GM18517 (cell line): ENCODE measurements around the gene TPH2.

Experiments
- ATAC-seq: cut with Tn5 transposase; IDR thresholded peaks from one replicate; pipeline ENCODE4 v1.9.1; 2021; ENCODE audit warnings: mild to moderate bottlenecking, moderate library complexity; ENCODE audit not compliant: unreplicated experiment

TPH2 gene

DNA sequence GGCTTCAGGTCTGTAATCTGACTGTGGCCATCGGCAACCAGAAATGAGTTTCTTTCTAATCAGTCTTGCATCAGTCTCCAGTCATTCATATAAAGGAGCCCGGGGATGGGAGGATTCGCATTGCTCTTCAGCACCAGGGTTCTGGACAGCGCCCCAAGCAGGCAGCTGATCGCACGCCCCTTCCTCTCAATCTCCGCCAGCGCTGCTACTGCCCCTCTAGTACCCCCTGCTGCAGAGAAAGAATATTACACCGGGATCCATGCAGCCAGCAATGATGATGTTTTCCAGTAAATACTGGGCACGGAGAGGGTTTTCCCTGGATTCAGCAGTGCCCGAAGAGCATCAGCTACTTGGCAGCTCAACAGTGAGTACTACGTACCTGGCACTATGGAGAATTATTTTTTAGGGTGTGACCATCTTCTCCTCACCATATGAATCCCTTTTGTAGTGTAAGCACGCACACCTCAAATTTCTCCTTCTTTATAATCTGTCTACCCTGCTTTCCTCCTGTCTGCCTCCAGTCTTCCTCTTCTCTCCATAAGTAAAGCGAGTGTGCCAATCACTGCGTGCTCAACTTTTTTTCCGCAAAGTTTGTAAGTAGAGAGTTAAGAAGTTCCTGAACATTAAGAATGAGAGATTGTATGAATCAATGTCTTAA, at the start of gene TPH2:
Gene TPH2 (plus strand): TSS at position 118 of the 658 bp plus-strand sequence. CDS start 142 bp downstream, at position 260.
- no peak for ATAC-seq

DNA sequence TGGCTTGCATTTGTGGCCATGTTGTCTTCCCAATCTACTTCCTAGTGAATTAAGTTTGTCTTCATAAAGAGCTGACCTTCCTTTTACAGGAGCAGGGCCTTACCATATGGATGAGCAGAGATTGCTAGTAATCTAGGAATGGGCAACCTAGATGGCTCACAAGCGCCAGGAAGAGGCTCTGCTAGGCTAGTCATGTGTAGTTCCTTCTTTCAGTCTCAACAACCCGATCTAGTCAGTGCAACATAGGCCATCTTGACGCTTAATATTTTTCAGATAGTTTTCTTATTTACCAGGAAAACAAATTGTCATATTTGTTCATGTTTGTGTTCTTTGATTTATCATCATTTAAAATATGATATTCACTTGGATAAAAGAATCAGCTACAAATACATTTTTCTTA, 48.2 kb upstream of the TPH2 start:
- no peak for ATAC-seq

DNA sequence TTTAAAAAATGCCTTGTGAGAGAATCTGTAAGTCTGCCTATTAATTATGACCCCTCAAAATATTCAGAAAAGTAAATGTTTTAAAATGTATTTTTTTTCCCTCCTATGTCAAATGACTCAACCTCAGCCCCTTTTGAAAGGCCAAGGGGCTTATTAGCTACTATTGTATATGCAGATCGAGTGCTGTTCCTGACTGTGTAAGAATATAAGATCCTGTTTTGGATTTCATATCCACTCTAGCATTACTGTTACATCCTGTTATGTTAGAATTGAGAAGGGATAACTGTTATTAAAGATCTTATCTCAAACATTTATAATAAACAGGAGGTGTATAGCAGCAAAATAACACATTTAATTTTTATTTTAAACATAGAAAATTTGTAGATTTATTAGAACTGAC, 46.6 kb upstream of the TPH2 start:
- no peak for ATAC-seq

DNA sequence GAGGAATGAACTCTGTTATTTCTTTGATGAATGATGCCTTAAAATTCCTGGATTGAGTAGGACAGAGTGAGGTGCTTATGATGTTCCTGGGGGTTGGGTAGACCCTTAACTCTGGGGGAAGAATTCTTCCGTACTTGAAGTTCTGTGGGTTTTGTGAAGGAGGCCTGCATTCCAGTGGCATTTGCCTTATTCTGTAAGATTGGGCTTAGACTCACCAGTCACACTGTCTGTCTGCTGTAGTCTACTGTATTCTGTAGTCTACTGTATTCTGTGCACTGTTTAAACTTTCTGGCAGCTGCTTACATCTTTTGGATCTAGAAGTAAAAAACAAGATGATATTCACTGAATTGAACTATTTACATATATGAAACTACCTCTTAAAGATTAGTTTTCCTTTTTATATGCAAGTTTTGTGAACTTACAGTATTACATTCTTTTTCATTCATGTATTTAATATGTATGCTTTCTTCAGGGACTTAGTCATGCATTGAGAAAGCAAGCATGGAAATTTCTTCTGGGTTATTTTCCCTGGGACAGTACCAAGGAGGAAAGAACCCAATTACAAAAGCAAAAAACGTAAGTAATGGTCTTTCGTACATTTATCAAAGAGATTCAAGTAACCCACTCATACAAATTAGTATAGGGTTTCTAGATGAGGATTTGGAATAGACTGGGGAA, 42.3 kb upstream of the TPH2 start:
- ATAC-seq: no peak

DNA sequence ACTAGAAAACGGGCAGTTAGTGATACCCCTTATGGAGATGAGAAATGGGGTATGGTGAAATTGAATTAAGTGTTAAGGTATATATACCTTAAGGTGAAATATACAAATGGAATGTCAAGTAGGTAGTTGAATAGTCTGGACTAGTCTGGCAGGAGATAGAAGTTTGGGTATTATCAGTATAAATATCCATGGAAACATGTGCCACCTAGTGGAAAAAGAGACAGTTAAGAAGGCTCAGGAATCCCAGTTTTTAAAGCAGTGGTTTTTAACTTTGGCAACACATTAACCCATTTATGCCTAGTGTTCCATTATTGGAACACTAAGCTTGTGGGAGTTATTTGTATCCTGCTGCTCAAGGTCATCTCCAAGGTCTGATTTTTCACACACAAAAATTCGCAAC, 38.6 kb upstream of the TPH2 start:
- ATAC-seq: no peak

DNA sequence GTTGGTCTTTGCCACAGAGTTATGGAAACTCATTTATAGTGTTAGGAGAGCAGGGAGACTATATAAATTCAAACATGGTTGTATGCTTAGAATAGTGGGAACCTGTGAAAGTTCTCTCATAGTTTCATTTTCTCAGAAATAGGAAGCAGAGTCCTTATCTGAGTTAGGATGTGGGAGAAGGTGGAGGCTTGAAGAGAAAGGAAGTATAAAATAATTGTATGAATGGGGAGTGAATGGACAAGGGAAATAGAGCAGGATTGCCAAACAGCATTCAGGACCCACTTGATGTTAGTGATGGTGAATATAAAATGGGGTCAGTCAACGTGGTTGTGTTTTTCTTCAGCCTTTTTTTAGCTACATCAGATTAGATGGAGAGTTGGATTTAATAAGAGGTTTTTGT, 34.0 kb upstream of the TPH2 start:
- ATAC-seq: no peak

DNA sequence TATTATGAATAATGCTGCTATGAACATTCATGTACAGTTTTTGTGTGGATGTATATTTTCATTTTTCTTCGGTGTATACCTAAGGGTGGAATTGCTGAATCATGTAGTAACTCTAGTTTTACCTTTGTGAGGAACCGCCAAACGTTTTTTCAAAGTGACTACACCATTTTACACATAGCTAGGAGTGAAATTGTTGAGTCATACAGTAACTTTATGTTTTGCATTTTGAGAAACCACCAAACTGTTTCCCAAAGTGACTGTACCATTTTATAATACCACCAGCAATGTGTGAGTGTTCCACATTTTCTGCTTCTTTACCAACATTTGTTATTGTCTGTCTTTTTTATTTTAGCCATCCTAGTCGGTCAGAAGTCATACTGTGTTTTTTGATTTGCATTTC, 3.1 kb upstream of the TPH2 start:
- peak; percentile 83 for ATAC-seq

DNA sequence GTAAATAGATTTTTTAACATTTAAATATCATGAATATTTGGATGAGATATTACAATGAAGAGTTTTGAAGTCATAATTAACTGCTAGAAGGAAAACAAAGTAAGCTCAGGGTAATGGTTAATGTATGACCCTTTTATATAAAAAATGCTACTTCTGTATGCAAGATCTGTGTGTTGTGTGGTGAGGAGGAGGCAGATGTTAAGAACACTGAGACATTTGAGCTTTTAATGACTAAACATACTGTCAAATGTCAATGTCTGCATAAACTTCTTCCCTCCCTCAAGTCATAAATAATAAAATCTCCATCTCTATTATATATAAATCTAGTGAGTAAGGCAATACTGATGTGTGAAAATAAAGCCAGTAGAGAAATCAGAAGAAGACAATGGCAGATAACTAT, 1.4 kb downstream of the TPH2 start:
- no peak for ATAC-seq

DNA sequence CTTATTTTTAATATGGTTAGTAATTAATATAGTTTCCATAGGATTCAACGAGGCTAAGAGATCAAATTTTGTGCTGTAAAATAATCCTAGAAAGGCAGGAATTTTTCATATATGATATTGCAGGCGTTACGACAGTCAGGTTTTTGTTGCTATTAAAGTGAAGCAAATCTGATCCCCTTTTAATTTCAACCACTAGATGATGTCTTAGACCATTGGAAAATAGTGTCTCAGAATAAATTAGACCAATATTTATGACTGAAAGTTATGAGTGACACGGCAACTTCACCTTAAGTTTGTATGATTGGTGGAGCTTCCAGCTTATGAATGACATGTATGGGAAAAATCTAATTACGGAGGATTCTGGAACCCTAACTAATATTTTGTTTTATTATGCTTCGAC, 2.5 kb downstream of the TPH2 start:
- no peak for ATAC-seq

DNA sequence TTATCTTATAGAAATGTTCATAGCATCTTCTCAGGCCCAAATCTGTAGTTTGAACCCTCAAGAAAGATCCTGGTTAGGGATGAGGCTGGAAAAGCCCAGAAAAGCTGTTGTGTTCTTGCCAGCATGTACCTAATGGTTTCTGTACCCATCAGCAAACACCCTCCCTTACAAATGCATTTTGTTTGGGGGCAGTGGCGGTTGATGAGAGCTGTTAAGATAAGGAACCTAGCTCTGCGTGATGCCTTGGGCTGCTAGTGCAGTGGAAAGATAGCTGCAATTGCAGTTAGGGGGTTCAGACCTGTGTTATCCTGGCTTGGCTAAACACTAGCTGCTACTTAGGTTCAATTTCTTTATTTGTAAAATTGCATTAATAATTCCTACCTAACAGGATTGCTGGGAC, 3.6 kb downstream of the TPH2 start:
- ATAC-seq: no peak

DNA sequence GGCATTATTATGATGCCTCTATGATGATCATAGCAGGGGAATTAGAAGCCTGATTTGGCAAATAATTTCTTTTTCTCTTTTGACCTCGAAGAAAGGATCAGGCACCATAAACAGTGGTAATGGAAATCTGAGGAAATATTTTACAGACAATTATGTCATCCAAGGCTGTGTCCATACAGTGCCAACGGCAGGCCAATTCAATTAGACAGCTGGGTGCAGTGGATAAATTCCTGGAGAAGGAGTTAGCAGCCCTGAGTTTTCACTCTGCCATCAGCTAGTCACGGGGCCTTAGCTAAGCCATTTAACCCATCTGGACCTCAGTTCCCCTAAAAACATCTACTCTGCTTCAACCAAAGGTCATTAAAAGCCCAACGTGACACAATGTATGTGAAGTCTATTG, 4.1 kb downstream of the TPH2 start:
- no peak for ATAC-seq

DNA sequence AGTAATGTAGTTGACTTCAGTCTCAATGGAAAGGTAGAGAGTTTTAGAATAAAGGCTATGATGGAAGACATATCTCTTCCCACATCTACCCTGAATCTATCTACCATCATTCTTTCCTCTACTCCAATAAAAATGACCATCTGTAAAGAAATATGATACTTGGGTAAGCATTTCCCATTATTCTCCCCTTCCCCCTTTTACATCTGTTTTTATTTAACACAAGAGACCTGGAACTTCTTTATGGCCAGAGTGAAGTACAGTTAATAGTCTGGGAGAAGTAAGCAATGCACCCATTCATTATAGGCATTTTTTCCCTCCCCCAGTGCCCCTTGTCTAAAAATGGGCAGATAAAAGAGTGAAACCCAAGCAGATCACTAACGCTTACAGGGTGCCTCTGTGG, 6.5 kb downstream of the TPH2 start:
- ATAC-seq: no peak

DNA sequence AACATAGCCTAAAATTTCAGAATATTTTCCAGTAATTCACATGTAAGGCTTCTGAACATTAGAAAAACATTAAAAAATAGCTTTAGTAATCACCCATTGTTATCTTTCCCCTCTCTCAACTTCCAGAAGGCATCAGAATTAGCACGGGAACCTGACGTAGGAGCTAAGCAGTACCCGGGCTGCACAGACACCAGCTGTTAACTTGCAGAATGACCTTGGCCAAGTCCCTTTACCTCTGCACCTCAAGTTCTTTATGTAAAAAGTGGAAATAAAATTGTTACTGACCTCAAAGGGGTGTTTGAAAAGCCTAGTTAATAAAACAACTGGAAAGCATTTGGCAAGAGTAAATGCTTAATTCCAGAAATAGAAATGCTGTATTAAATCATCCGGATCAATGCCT, 7.2 kb downstream of the TPH2 start:
- no peak for ATAC-seq

DNA sequence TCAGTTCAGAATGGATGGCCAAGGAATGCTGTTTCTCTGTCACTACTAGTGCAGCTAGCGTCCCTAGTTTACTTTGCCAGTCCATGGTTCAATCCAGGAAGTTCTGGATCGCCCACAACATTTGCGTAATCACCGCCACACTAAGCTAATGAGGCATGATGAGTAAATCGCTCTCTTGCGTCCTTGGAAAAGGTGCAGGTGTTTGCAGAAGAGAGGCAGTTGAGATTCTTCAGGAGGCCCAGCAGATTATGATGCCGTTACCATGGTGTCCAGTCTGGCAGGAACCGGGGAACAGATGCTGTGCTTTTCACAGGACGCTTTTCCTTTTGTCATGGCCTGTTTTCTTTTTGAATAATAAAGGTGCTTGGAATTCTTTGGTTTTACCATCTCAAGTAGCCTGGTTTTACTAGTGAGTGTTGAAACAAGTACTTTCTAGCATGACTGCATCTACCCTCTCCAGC, 9.0 kb downstream of the TPH2 start:
- ATAC-seq: no peak

DNA sequence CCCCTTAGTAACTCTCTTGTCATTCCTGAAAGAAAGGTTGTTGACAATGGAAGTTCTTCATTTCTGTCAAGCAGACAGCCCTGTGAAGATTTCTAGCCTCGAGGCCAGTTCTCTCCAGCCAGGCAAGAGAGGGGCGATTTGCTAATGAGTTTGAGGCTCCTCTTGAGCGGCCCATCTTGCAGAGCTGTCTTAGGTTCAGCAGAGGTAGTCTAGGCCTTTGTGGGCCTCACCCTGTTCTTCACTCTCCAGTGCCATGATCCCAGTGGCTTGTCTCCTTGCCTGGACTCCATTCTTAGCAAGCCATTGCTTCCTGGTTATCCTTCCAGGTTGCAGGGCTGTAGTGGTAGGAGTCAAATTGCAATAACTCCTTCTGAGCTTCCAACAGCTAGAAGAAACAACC, 9.7 kb downstream of the TPH2 start:
- ATAC-seq: no peak

DNA sequence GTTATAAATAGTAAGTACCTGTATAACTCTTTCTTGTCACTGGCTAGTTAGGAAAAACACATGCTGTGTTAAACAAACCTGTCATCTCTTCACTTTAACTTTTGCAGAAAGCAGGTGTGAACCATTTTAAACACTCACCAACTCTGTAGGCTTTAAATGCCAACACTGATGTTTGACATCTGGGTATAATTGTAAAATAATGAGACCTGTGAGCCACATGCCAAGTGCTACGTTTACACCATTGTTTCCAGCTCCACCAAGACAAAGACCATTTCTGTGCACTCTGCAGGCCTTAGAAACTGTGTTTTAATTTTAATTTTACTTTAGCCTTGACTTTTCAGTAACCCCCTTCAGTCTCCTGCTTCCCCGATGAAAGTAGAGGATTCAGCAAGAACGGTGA, 11.0 kb downstream of the TPH2 start:
- no peak for ATAC-seq

DNA sequence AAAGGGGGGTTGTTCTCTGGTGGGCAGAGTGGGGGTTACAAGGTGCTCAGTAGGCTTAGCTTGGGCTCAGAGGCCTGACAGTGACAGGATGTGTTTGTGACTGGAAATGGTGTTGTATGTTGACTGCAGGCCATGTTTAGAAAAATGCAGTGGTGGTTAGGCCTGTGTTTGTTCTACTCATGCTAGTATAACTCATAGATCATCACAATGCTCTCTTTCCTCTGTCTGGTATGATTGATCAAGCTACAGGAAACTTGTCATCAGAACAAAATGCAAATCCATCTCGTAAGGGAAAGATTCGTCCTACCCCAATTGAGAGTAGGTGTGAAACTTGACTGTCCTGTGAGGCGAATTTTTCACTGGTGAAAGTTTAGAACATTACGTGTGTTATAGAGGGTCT, 11.8 kb downstream of the TPH2 start:
- ATAC-seq: no peak

DNA sequence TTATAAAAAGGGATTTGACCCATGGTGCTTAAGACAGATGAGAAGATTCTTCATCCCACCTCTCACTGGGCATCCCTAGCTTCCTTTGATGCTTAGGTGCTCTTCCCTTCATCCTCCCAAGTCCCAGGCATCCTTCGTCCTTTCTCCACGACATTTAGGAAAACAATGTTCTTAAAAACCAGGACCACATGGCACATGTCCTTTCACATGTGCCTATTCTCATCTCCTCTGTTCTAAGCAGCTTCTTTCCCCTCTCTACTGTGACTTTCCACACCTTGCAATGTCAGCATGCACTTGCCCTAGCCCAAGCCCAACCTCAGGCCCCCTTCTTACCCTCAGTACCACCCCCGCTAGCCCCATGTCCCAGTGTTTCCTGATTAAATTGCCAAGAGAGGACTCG, 12.2 kb downstream of the TPH2 start:
- ATAC-seq: no peak

DNA sequence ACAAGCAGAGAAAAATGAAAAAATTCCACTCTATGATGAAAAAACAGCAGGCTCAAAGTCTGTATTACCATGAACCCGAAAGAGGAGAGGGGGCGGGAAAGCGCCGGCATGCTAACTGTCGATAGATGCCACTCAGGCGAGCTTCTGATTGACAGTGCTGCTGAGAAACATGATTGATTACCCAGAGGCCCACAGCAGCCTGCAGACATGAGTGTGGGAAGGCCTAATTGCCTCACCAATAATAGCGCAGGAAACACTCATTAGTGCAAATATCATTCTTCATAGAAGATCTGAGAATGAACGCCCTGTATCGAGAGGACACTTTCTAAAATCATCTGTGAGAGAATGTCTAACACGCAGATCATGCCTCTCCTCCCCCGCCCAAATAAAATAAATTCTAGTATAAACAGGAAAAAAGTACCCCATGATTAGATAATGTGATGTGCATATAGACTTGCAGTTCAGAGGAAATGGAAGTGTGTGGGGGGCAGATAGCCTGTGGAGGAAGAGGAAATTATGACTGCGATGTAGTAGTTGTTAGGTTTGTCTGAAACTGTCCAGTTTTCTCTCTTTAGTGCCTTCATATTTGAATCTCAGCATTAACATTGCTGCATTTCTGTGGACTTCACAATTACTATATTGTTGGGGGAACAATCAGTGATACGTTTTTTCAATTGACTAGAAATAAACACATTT, 15.6 kb downstream of the TPH2 start:
- no peak for ATAC-seq

DNA sequence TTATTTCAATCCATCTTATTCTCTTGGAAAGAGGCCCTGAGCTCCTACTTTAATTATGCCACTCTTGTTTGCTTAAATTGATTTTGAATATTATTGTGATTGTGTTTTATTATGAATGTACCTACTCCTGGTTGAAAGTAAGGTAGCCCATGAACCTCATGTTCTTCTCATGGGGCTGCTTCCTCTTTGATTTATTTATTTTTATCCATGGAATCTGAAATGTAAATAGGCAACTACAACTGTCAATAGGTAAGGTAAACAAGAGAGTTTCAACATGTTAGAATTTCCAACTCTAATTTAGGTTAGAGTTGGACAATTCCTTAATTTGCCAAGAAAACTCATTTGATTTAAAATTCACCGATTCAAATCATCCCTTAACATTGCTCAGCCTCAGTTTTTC, 16.2 kb downstream of the TPH2 start:
- no peak for ATAC-seq

DNA sequence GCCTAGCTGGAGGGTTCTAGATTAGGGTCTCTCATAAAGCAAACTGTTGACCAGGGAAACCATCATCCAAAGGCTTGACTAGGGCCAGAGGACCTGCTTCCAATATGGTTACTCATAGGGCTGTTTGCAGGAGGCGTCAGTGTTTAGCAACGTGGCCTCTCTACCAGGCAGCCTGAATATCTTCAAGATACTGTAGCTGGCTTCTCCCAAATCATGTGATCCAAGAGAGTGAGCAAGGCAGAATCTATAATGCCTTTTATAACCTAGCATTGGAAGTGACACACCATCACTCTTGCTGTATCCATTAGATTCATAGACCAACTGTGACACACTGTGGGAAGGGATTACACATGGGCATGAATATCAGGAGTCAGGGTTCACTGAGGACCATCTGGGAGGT, 17.3 kb downstream of the TPH2 start:
- ATAC-seq: no peak

DNA sequence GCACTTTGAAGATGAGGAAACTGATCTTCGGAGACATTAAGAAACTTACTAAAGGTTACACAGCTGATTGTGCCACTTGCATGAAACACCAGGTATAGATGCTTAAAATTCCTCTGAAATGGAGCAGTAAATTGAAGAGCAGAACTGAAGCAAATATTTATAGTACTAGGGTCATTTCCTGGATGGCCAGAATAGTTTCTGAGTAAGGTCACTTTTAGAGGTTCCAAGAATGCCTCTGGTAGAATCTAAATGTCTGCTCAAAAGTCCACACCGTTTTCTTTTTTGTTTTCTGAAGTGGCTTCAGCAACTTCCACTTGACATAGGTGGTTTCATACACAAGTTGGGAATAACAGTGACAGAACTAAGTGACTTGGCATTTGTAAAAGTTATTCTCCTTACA, 19.4 kb downstream of the TPH2 start:
- ATAC-seq: no peak
